Measurements from ENCODE around the gene GRID1. TPM values are rescaled to one million over a fixed set of nuclear protein-coding genes. Genes with fewer than 3 reads are reported as not detected.

Gene GRID1
- total RNA-seq, 1 donor from 2014 or later, result 1.4 TPM

GRCh38 chr10:85557077-85557476 lies 809.5 kb downstream of the GRID1 start:
- H3K4me3 ChIP-seq, result no peak overlapping the region
- no peaks in the 10 kb centered on the region for H3K27me3 ChIP-seq
- H3K4me1 ChIP-seq, result no peaks in the 10 kb centered on the region
- DNase-seq (ENCODE audit: low spot score in 2 of 2), result no peak
- no peaks in the 10 kb centered on the region for H3K9me3 ChIP-seq
- H3K27ac ChIP-seq, result no peak overlapping the region
- intact Hi-C loops (cut with DNase I), result no loop called here
- TF ChIP-seq CTCF (IDR thresholded peaks at IDR 0.05), result no peak
- H3K36me3 ChIP-seq, result no peaks in the 10 kb centered on the region

Other genes with a start within 250 kb of the GRID1 start
- 14.7 TPM for gene WAPL, start 155.0 kb upstream of the GRID1 start, total RNA-seq